Measurements from ENCODE around the gene CHMP2A. TPM values are rescaled to one million over a fixed set of nuclear protein-coding genes. Genes with fewer than 3 reads are reported as not detected.

The CHMP2A gene
- total RNA-seq, 1 donor = 111 TPM

DNA sequence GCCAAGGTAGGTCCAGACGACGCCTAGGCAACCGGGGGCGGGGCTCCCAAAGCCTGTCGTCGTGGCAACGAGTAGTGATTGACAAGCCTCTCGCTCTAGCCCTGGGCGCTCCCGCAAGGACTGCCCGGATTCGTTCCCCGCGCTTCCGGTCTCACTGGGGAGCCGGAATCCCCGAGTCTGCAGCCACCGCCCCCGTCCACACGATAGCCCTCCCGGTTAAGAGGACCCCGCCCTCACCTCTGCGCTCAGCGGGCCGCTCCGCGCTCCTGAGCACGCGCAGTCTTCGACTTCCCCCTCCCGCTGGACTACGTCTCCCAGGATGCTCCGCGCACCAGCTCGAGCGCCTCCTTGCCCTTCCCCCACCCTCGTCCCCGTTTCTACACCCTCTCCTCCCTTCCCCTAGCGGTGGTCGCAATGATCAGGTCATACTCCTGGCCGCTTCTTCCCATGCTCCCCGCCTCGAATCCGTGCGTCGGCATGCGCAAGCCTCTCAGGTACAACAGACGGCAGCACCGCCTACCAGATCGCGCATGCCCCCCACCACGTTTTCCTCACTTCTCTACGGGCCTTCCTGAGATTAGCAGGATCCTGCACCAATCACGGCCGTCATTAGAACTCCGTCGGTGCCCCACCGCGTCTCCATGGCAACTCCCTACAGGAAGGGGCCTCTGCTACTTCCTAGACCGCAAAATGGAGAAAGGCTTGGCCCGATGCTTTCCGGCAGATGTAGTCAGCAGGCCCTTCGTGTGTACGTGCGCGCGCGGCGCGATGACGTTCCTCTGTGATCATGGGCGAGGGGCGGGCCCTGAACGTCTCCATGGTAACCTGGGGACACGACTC, 18.1 kb upstream of the CHMP2A start, which contains the start of gene MZF1:
MZF1 (minus strand) TSS at position 518 of the 840 bp plus-strand sequence. CDS start 1,946 bp downstream, outside the sequence.
- peak within 1 kb of the TSS; percentile 95 for H3K4me3 ChIP-seq (ENCODE audit: low read depth, low read length)
- TF ChIP-seq, protein P1, sequence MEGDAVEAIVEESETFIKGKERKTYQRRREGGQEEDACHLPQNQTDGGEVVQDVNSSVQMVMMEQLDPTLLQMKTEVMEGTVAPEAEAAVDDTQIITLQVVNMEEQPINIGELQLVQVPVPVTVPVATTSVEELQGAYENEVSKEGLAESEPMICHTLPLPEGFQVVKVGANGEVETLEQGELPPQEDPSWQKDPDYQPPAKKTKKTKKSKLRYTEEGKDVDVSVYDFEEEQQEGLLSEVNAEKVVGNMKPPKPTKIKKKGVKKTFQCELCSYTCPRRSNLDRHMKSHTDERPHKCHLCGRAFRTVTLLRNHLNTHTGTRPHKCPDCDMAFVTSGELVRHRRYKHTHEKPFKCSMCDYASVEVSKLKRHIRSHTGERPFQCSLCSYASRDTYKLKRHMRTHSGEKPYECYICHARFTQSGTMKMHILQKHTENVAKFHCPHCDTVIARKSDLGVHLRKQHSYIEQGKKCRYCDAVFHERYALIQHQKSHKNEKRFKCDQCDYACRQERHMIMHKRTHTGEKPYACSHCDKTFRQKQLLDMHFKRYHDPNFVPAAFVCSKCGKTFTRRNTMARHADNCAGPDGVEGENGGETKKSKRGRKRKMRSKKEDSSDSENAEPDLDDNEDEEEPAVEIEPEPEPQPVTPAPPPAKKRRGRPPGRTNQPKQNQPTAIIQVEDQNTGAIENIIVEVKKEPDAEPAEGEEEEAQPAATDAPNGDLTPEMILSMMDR (IDR thresholded peaks at IDR 0.05; ENCODE audit: insufficient read depth, low read depth, low read length) = no peak
- DNase-seq (ENCODE audit: low read depth) = peak; percentile 100

DNA sequence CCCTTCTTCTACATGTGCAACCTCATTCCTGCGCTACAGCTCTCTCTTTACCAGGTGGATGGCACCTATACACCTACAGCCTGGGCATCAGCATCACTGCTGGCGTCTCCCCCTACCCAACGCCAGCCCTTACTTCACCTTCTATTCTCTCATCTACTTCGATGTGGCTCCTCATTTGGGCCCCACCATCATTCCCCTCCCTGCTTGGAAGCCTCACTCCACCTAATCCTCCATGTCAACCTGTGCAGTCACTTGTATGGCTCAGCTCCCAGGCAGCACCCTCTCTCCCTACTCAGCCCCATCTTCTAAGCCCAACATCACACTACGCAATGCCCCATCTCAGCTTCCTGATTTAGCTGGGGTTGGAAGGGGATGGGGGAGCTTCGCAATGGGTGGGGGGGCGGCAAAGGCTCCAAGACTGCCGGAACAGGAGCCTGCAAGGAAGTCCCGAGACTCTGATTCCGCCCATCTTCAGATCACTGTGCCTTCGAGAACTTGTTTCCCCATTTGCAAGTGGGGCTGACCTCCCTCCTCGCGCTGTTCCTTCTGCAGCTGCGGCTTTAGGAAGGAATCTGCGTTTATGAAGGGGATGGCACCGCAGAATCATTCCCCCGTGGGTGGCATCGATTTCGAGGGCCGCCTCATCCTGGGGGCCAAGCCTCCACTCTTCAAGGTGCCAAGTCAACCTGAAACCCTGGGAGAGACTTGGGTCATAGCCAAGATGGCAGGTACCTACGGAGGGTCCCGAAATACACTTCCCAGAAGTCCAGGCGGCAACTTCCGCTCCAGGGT, 17.3 kb upstream of the CHMP2A start:
- TF ChIP-seq, protein P1 (IDR thresholded peaks at IDR 0.05; ENCODE audit: insufficient read depth, low read depth, low read length) = no peak
- no peak for DNase-seq (ENCODE audit: low read depth)
- peak overlapping the region; percentile 95 for H3K4me3 ChIP-seq (ENCODE audit: low read depth, low read length)

DNA sequence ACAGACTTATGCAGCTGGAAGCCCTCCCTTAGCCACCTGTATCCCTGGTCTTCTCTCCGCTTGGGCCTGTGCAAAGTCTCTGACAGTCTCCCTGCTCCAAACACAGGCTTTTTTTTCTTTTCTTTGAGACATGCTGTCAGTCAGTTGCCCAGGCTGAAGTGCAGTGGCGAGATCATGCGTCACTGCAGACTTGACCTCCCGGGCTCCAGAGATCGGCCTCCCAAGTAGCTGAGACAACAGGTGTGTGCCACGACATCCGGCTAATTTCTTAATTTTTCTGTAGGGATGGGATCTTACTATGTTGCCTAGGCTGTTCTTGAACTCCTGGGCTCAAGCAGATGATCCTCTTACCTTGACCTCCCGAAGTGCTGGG, 16.7 kb upstream of the CHMP2A start:
- H3K4me3 ChIP-seq (ENCODE audit: low read depth, low read length) = no peak overlapping the region
- TF ChIP-seq, protein P1 (IDR thresholded peaks at IDR 0.05; ENCODE audit: insufficient read depth, low read depth, low read length) = no peak
- no peak for DNase-seq (ENCODE audit: low read depth)

DNA sequence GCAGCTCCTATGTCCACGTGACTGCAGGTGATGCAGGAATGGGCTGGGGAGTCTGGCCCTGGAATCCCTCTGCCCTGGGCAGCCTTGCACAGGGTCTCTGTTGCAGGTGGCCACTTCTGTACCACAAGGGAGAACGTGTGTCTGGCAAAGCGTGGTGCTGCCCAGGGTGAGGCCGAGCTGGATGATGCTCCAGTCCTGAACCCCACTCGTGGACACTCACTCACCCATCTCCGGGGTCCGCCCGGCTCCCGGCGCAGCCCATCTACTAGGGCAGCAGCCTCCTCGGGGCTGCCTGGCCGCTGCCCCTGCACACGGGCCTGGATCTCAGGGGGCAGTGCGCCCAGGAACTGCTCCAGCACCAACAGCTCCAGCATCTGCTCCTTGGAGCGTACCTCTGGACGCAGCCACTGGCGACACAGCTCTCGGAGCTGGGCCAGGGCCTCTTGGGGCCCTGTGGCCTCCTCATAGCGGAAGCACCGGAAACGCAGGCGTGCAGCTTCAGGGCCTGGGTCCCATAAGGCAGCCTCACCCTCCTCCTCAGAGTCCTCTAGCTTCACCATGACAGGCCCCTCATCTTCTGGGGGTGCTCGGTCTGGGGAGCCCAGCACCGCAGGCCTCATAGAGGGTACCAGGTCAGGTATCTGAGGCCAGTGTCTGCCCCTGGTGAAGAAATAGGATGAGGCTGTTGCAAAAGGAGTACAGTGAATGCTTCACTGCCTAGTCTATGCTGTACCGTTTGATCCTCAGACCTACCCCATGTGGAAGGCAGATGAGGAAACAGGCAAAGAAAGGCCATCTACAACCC, 16.1 kb upstream of the CHMP2A start:
- H3K4me3 ChIP-seq (ENCODE audit: low read depth, low read length) = no peak overlapping the region
- TF ChIP-seq, protein P1 (IDR thresholded peaks at IDR 0.05; ENCODE audit: insufficient read depth, low read depth, low read length) = no peak
- no peak for DNase-seq (ENCODE audit: low read depth)

DNA sequence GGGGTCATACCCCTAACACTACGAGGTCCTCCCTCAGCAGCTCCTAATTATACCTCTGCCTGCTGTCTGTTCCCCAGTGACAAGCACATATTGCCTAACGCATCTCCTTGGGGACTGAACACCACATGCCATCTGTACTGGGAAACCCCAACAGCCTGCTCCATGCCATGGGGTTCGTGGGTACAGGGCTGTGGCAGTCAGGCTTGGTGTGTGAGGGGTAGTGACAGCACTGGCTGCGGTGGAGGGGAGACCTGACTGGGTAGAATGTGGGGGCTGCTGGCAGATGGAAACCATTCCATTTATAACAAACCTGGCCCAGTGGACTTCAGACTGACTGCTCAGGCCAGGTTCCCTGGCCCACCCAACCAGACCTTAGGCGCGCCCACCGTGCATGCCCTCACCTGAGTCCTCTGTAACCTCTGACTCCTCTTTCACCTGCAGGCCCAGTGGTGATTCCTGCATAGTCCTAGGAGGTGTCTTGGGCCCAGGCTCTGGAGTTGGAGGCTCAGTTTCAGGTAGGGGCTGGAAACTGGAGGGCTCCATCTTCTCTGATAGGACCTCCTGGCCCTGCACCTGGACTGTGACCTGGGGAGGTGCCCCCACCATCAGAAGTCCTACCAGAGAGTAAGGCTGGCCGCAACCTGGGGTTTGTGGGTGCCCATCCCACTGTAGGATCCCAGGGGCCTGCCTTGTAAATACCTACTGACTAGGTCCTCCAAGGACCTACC, 15.2 kb upstream of the CHMP2A start:
- DNase-seq (ENCODE audit: low read depth) = no peak
- H3K4me3 ChIP-seq (ENCODE audit: low read depth, low read length) = no peak overlapping the region

More for the DNA sequence above, 15.2 kb upstream of the CHMP2A start:
- TF ChIP-seq, protein P1 (IDR thresholded peaks at IDR 0.05; ENCODE audit: insufficient read depth, low read depth, low read length) = no peak

Data from fibroblast of villous mesenchyme (primary cell).